Measurements from ENCODE around the gene CDK6. TPM values are rescaled to one million over a fixed set of nuclear protein-coding genes. Genes with fewer than 3 reads are reported as not detected.

CDK6 gene
- polyA plus RNA-seq, 1 donor (not counting 4 experiments of a cell fraction or from before 2014, with no cell fraction given): 53.5 TPM

- Histone ChIP-seq H3K27me3 (ENCODE audit: control insufficient read depth, extremely low read depth, insufficient read depth, low read length) (no peaks in the 10 kb centered on the region), H2AFZ (ENCODE audit: control insufficient read depth, low read length) (no peak overlapping the region), H3K9me3 (ENCODE audit: control insufficient read depth, low read depth, low read length) (no peaks in the 10 kb centered on the region), H3K79me2 (ENCODE audit: control insufficient read depth, insufficient read depth, low read length) (peaks cover 54% of the 10 kb centered on the region), H3K9ac (ENCODE audit: control insufficient read depth, extremely low read depth, insufficient read depth, low read length) (no peak overlapping the region), H3K4me3 (ENCODE audit: control insufficient read depth in 2 of 3, extremely low read depth in 1 of 3, insufficient read depth in 2 of 3, low read depth in 1 of 3, low read length in 3 of 3) (no peak overlapping the region), H3K4me2 (ENCODE audit: control insufficient read depth, extremely low read depth, insufficient read depth, low read depth, low read length) (no peak overlapping the region), H3K4me1 (ENCODE audit: control insufficient read depth, extremely low read depth, insufficient read depth, low read length) (no peaks in the 10 kb centered on the region), H3K9me1 (ENCODE audit: control insufficient read depth, extremely low read depth, insufficient read depth, low read length) (no peaks in the 10 kb centered on the region), H4K20me1 (ENCODE audit: control insufficient read depth, extremely low read depth, insufficient read depth, low read length) (no peaks in the 10 kb centered on the region), H3K27ac (ENCODE audit: control insufficient read depth, insufficient read depth, low read length) (no peak overlapping the region), H3K36me3 (ENCODE audit: control insufficient read depth in 2 of 2, extremely low read depth in 1 of 2, insufficient read depth in 2 of 2, low read length in 2 of 2) (peaks cover 4 to 5% of the 10 kb centered on the region in 2 experiments)
- dilution Hi-C loops (cut with MboI; ENCODE audit: extremely low pct_ligation_motif_present, low sequenced_read_pairs): no loop called here
- DNase-seq (ENCODE audit: low read depth, low spot score) (no peak), FAIRE-seq (no peak)
- TF ChIP-seq EZH2 (IDR thresholded peaks at IDR 0.05; ENCODE audit: low read length) (no peak), CTCF (optimal IDR thresholded peaks at IDR 0.05 in 1 of 3, IDR thresholded peaks at IDR 0.05 in 1 of 3, conservative IDR thresholded peaks at IDR 0.05 in 1 of 3; ENCODE audit: extremely low read depth in 1 of 3, insufficient read depth in 2 of 3, low read length in 3 of 3) (no peak)
Measured at GRCh38 chr7:92709150-92709549, 127.2 kb downstream of the CDK6 start.

- Histone ChIP-seq H3K4me2 (ENCODE audit: control insufficient read depth, extremely low read depth, insufficient read depth, low read depth, low read length) (no peak overlapping the region), H3K9ac (ENCODE audit: control insufficient read depth, extremely low read depth, insufficient read depth, low read length) (no peak overlapping the region), H3K9me1 (ENCODE audit: control insufficient read depth, extremely low read depth, insufficient read depth, low read length) (no peaks in the 10 kb centered on the region), H4K20me1 (ENCODE audit: control insufficient read depth, extremely low read depth, insufficient read depth, low read length) (no peaks in the 10 kb centered on the region), H3K4me1 (ENCODE audit: control insufficient read depth, extremely low read depth, insufficient read depth, low read length) (no peaks in the 10 kb centered on the region), H3K27ac (ENCODE audit: control insufficient read depth, insufficient read depth, low read length) (no peak overlapping the region), H3K79me2 (ENCODE audit: control insufficient read depth, insufficient read depth, low read length) (peaks cover 53% of the 10 kb centered on the region), H3K36me3 (ENCODE audit: control insufficient read depth in 2 of 2, extremely low read depth in 1 of 2, insufficient read depth in 2 of 2, low read length in 2 of 2) (peaks cover 3 to 4% of the 10 kb centered on the region in 2 experiments), H3K4me3 (ENCODE audit: control insufficient read depth in 2 of 3, extremely low read depth in 1 of 3, insufficient read depth in 2 of 3, low read depth in 1 of 3, low read length in 3 of 3) (no peak overlapping the region), H3K9me3 (ENCODE audit: control insufficient read depth, low read depth, low read length) (no peaks in the 10 kb centered on the region), H3K27me3 (ENCODE audit: control insufficient read depth, extremely low read depth, insufficient read depth, low read length) (no peaks in the 10 kb centered on the region), H2AFZ (ENCODE audit: control insufficient read depth, low read length) (no peak overlapping the region)
- TF ChIP-seq CTCF (optimal IDR thresholded peaks at IDR 0.05 in 1 of 3, IDR thresholded peaks at IDR 0.05 in 1 of 3, conservative IDR thresholded peaks at IDR 0.05 in 1 of 3; ENCODE audit: extremely low read depth in 1 of 3, insufficient read depth in 2 of 3, low read length in 3 of 3) (no peak), EZH2 (IDR thresholded peaks at IDR 0.05; ENCODE audit: low read length) (no peak)
- no peak for DNase-seq (ENCODE audit: low read depth, low spot score)
- dilution Hi-C loops (cut with MboI; ENCODE audit: extremely low pct_ligation_motif_present, low sequenced_read_pairs): no loop called here
- no peak for FAIRE-seq
Measured at GRCh38 chr7:92708111-92709042, 128.0 kb downstream of the CDK6 start.

Data from keratinocyte (primary cell).